OCI-LY1 (cell line): ENCODE results near the gene FMN2.

Experiments
- EZH2 ChIP-seq: fragments of 200-600 bp; sonication (generic), shearing (Covaris generic); IDR thresholded peaks from 2 replicates; pipeline ENCODE4 v1.8.0; 2017; ENCODE audit warnings: borderline replicate concordance, mixed run types, mild to moderate bottlenecking, antibody characterized with exemption, low read length, moderate library complexity, mixed read lengths
- TF ChIP-seq, protein P1 (sequence below): fragments of 200-600 bp; sonication (generic), shearing (Covaris generic); IDR thresholded peaks from 2 replicates; pipeline ENCODE4 v1.5.1; 2017; ENCODE audit warnings: mild to moderate bottlenecking, antibody characterized with exemption, low read length, moderate library complexity, mixed read lengths

DNA sequence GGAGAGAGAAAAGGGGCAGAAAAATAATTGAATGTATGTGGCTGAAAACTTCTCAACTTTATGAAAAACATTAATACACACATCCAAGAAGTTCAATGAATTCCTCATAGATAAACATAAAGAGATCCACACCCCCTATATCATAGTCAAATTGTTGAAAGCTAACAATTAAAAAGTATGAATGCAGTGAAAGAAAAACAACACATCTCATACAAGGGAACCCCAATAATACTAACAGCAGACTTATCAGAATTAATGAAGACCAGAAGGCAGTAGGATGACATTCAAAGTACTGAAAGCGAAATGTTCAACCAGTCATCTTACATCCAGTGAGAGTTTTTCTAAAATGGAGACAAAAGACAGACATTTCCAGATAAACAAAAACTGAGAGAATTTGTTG, 134.4 kb downstream of the FMN2 start:
- TF ChIP-seq, protein P1, sequence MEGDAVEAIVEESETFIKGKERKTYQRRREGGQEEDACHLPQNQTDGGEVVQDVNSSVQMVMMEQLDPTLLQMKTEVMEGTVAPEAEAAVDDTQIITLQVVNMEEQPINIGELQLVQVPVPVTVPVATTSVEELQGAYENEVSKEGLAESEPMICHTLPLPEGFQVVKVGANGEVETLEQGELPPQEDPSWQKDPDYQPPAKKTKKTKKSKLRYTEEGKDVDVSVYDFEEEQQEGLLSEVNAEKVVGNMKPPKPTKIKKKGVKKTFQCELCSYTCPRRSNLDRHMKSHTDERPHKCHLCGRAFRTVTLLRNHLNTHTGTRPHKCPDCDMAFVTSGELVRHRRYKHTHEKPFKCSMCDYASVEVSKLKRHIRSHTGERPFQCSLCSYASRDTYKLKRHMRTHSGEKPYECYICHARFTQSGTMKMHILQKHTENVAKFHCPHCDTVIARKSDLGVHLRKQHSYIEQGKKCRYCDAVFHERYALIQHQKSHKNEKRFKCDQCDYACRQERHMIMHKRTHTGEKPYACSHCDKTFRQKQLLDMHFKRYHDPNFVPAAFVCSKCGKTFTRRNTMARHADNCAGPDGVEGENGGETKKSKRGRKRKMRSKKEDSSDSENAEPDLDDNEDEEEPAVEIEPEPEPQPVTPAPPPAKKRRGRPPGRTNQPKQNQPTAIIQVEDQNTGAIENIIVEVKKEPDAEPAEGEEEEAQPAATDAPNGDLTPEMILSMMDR = no peak
- TF ChIP-seq EZH2 = no peak
